Measurements from ENCODE around the gene SP7. TPM values are rescaled to one million over a fixed set of nuclear protein-coding genes. Genes with fewer than 3 reads are reported as not detected.

The SP7 gene
- total RNA-seq, 2 donors from 2014 or later: not detected

DNA sequence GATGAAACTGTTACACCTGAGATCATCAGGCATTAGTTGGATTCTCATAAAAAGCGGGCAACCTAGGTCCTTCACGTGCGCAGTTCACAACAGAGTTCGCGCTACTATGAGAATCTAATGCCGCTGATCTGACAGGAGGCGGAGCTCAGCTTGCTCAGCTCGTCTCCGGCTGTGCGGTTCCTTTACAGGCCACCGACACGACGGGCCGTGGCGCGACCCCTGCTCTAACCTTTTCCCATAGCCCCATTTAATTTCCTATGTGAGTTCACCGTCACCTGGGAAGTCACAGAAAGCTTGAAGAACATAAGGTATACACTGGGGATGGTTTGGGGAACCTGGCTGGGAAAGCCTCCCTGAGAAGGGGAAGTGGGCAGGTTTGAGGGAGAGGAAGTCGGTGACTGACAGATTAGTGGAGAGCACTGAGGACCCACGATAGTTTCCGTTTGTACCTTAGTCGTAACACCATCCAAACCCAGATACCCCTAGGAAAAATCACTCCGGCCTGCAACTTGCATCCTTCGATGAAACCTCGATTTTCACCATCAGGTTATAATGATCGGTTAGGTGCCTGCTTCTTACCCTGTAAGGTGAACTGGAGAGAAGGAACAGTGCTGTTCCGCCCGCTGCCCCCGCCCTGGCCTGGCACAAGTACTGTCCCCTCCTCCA lies 11.9 kb downstream of the SP7 start:
- TF ChIP-seq, protein P1, sequence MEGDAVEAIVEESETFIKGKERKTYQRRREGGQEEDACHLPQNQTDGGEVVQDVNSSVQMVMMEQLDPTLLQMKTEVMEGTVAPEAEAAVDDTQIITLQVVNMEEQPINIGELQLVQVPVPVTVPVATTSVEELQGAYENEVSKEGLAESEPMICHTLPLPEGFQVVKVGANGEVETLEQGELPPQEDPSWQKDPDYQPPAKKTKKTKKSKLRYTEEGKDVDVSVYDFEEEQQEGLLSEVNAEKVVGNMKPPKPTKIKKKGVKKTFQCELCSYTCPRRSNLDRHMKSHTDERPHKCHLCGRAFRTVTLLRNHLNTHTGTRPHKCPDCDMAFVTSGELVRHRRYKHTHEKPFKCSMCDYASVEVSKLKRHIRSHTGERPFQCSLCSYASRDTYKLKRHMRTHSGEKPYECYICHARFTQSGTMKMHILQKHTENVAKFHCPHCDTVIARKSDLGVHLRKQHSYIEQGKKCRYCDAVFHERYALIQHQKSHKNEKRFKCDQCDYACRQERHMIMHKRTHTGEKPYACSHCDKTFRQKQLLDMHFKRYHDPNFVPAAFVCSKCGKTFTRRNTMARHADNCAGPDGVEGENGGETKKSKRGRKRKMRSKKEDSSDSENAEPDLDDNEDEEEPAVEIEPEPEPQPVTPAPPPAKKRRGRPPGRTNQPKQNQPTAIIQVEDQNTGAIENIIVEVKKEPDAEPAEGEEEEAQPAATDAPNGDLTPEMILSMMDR (IDR thresholded peaks at IDR 0.05): no peak
- intact Hi-C loops (cut with DNase I): no loop called here
- no peaks in the 10 kb centered on the region for H3K36me3 ChIP-seq
- peak overlapping the region; percentile 89 for H3K27ac ChIP-seq
- DNase-seq: peak; percentile 38
- H3K9me3 ChIP-seq: no peaks in the 10 kb centered on the region
- H3K27me3 ChIP-seq: peaks cover 11% of the 10 kb centered on the region
- peaks cover 9% of the 10 kb centered on the region for H3K4me1 ChIP-seq
- peak overlapping the region; percentile 64 for H3K4me3 ChIP-seq
- H3K9ac ChIP-seq (ENCODE audit: low read depth in 2 of 2, low read length in 2 of 2): peak overlapping the region; percentile 65 to 68

DNA sequence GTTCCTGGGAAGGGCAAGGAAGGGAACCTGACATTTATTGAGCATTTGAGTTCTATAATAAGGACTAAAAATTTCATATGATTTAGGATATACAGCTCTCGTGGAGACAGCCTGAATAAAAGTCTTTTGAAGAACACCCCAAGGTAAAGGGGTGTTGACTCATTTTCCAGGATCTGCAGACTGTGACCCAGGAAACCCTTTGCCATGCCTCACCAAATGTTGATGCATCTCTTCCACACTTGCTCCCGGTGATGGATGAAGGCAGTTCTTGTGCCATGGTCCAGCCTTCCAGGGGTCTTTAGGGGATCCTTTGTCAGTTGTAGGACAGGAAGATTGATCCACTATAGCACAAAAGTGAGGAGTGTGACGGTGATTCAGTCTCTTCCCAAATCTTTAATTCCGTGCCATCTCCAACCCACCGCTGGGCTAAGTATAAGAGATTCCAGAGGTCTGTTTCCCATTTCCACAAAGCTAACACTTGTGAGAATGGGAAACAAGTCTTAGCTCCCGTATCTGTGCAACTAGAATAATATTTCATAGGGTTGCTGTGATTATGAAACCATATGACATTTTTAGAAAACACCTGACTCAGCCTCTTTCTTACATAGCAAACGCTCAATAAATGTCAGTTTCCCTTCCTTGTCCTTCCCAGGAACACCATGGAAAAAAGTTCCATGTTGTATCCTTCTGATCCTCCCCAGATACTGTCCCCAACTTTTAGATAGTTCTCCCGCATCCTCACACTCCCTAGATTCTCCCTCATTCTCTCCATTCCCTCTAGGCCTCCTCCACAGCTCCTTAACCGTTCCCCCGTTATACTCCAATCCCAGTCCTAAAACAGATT lies 15.6 kb downstream of the SP7 start:
- Histone ChIP-seq H3K4me1 (peaks cover 7% of the 10 kb centered on the region), H3K9me3 (no peaks in the 10 kb centered on the region), H3K27me3 (peaks cover 4% of the 10 kb centered on the region), H3K27ac (peak overlapping the region; percentile 87), H3K9ac (ENCODE audit: low read depth in 2 of 2, low read length in 2 of 2) (peak overlapping the region; percentile 66 to 74), H3K4me3 (peak overlapping the region; percentile 50), H3K36me3 (no peaks in the 10 kb centered on the region)
- no peak for DNase-seq
- TF ChIP-seq, protein P1 (IDR thresholded peaks at IDR 0.05): no peak
- intact Hi-C loops (cut with DNase I): no loop called here

DNA sequence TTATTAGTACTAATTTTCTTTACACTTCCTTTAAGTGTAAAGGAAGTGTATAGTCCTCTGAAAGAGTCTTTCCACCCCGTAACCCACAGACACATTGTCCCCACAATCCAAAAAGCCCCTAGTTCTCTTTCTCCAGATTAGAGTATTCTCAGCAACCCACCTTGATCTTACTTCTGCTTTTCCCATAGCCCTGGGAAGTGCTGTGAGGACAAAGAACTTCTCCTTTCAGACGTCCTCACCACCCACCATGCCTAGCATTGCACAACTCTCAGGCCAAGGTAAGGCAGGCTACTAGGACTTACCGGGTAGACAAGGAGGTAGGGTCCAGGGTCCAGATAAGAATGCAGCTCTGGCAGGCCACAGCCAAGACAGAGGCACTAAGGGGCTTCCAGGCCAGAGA lies 22.2 kb downstream of the SP7 start:
- TF ChIP-seq, protein P1 (IDR thresholded peaks at IDR 0.05): no peak
- Histone ChIP-seq H3K4me3 (no peak overlapping the region), H3K27me3 (no peaks in the 10 kb centered on the region), H3K9ac (ENCODE audit: low read depth in 2 of 2, low read length in 2 of 2) (no peak overlapping the region), H3K9me3 (no peaks in the 10 kb centered on the region), H3K4me1 (no peaks in the 10 kb centered on the region), H3K36me3 (no peaks in the 10 kb centered on the region), H3K27ac (no peak overlapping the region)
- intact Hi-C loops (cut with DNase I): no loop called here
- DNase-seq: no peak

DNA sequence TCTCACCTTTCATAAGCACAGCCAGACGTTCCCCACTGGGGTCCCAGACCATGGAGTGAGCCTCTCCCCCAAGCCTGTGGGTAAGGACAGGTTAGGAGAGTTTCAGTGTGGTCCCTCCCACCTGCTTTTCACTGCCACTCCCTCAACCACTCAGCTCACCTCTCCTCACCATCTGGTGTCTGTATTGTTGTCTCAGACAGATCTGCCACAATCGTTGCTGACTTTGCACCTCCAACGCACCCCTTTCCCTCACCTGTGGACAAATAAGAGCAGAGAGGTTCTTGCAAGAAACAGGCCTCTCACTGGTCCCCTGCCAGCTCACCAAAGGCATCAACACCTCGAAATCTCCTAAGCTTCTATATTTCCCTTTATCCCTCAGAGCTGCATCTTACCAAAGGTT lies 27.9 kb downstream of the SP7 start:
- Histone ChIP-seq H3K4me3 (no peak overlapping the region), H3K4me1 (no peaks in the 10 kb centered on the region), H3K9ac (ENCODE audit: low read depth in 2 of 2, low read length in 2 of 2) (no peak overlapping the region), H3K9me3 (no peaks in the 10 kb centered on the region), H3K36me3 (peaks cover 9% of the 10 kb centered on the region), H3K27ac (no peak overlapping the region), H3K27me3 (no peaks in the 10 kb centered on the region)
- TF ChIP-seq, protein P1 (IDR thresholded peaks at IDR 0.05): no peak
- DNase-seq: no peak
- intact Hi-C loops (cut with DNase I): no loop called here

DNA sequence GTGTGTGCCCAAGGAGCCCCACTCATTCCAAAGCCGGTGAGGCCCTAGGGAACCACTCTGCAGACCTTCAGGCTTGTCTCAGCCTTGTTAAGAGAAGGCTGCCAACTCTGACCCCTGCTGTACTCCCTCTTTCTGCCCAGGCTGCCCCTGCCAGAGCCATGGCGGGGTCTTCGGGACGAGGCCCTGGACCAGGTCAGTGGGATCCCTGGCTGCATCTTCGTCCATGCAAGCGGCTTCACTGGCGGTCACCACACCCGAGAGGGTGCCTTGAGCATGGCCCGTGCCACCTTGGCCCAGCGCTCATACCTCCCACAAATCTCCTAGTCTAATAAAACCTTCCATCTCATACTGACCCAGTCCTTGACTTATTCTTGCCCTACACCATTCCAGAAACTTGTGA lies 29.3 kb downstream of the SP7 start:
- H3K4me3 ChIP-seq: no peak overlapping the region
- no peaks in the 10 kb centered on the region for H3K9me3 ChIP-seq
- DNase-seq: no peak
- H3K27ac ChIP-seq: no peak overlapping the region
- intact Hi-C loops (cut with DNase I): no loop called here
- H3K27me3 ChIP-seq: no peaks in the 10 kb centered on the region
- H3K36me3 ChIP-seq: peaks cover 9% of the 10 kb centered on the region
- H3K4me1 ChIP-seq: no peaks in the 10 kb centered on the region
- TF ChIP-seq, protein P1 (IDR thresholded peaks at IDR 0.05): no peak
- H3K9ac ChIP-seq (ENCODE audit: low read depth in 2 of 2, low read length in 2 of 2): no peak overlapping the region

Data from colonic mucosa (tissue), 4 donors.